Subcutaneous adipose tissue (tissue), 4 donors: ENCODE data around the gene UCN2. TPM values are rescaled to one million over a fixed set of nuclear protein-coding genes. Genes with fewer than 3 reads are reported as not detected.

Source experiments
- total RNA-seq, 4 donors: library from RNA; depleted of rRNA; stranded (reverse); fragments of >200 nt; gene quantifications; one replicate each; pipeline ENCODE4 v1.1.0, GENCODE V29; 2016
- TF ChIP-seq, protein P1 (sequence below): fragments of 450-650 bp; IDR thresholded peaks from one replicate; pipeline ENCODE4 v1.5.1; 2016; ENCODE audit warnings: low read depth, mild to moderate bottlenecking, control low read depth, antibody characterized with exemption, moderate library complexity

UCN2 gene
- total RNA-seq, 4 donors from 2014 or later = not detected

DNA sequence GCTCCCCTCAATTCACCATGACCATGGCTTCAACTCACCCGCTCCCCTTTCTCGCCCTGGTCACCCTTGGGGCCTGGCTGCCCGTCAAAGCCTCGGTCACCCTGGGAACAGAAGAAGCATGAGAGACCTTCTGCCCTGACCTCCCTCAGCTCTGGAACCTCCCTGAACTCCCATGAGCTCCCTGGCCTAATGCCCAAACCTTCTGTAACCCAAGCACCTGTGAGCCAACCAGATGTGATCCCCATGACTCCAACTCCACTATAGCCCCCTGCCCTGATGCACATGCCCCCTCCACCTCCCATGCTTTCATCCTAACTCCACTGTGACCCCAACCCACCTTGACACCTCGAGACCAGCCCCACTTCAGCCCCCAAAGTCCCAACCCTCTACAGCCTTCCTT lies 3.5 kb upstream of the UCN2 start:
- TF ChIP-seq, protein P1, sequence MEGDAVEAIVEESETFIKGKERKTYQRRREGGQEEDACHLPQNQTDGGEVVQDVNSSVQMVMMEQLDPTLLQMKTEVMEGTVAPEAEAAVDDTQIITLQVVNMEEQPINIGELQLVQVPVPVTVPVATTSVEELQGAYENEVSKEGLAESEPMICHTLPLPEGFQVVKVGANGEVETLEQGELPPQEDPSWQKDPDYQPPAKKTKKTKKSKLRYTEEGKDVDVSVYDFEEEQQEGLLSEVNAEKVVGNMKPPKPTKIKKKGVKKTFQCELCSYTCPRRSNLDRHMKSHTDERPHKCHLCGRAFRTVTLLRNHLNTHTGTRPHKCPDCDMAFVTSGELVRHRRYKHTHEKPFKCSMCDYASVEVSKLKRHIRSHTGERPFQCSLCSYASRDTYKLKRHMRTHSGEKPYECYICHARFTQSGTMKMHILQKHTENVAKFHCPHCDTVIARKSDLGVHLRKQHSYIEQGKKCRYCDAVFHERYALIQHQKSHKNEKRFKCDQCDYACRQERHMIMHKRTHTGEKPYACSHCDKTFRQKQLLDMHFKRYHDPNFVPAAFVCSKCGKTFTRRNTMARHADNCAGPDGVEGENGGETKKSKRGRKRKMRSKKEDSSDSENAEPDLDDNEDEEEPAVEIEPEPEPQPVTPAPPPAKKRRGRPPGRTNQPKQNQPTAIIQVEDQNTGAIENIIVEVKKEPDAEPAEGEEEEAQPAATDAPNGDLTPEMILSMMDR = no peak

DNA sequence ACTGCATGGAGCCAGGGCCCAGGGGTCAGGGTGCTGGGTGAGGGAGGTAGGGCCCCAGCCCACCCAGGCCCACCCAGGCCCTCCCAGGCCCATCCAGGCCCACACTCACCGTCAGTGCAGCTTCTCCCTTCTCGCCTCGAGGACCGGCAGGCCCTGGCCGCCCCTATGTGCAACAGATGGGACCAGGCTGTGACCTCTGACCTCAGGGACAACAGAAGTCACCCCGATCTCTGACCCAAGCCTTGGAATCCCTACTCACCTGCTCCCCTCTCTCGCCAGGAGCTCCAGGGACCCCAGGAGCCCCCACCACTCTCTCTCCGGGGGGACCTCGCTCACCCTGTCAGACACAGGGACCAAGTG lies 2.8 kb upstream of the UCN2 start:
- TF ChIP-seq, protein P1 = no peak

DNA sequence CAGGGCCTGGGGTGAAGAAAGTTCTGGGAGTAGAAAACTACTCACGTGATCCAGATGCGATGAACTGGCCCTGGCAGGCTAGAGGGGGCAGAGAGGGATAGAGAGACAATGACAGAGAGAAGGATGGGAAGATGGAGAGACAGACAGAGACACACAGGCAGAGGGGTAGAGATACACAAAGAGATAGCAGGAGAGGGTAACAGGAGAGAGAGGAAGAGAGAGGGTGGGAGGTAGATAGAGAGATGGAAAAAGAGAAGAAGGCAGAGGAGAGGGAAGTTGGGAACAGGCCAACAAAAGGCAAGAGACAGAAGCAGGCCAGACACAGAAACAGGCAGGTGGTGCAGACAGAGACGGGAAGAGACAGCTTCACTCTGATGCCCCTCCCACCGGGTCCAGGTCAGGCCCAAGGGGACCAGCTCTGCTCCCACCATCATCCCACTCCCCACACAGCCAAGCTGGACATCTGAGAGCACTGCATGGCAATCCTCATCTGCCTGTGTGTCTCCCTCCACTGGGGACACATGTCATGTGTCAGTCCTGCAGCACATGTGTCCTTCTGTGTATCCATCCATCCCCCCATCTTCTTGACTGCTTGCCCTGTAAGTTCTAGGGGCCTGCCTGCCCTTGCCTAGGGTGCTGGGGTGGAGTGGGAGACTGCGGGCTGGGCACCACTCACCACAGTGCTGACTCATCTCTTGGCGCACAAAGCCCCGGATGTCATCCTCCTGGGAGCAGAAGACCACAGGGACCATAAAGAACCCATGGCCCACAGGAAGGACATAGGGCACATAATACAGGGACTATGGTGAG lies 2.2 kb upstream of the UCN2 start:
- TF ChIP-seq, protein P1 = no peak

DNA sequence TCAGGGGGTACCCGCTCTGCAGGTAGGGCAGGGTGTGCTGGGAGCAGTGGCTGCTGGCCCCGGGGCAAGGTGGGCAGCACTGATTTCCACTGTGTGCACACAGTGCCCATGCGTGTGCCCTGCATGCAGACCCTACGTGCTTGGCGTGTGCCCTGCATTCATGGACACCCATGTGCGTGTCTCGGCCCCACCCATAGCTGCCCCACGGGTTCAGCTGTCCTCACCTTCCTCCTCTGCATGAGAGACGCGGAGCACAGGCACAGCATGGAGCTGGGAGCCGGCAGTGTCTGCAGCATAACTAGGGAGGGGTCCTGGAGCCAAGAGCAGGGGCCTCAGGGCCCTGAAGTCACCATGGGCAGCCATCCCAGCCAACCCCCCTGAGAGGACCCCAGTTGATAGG lies 1.6 kb upstream of the UCN2 start:
- TF ChIP-seq, protein P1 = no peak

DNA sequence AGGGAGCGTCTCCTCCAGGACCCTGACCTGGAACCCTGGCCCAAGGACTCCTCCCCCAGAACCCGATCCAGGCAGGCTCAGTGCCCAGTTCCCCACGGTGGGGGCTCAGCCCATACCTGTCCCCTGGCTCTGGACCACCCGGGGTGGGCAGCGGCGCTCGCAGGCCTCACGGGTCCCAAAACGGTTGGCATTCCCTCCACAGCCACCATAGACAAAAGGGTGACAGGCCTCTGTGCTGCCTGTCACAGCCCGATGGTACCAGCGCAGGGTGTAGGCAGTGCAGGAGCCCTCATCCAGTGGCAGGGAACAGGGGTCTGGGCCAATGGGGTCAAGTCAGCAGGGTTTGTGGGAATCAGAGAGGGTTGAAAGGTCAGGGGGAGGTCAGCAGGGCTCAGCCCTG lies 1.1 kb upstream of the UCN2 start:
- TF ChIP-seq, protein P1 = no peak

DNA sequence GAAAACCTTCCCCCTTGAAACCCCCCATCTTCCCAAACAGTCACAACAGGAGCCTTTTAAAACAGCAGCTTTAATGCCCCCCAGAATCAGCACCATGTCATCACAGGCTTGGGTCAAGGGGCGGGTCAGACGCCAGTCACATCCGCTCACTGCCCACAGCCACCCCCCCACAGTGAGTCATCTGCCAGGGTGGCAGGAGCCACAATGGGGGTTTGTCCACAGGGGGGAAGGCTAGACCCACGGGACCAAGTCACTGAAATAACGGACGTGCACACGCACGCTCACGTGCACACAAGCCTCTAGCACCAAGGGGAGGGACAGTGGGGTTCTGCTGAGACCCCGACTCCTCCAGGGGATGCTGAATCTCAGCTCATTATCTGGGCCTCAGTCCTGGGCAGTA lies 441 bp upstream of the UCN2 start:
- TF ChIP-seq, protein P1 = no peak

DNA sequence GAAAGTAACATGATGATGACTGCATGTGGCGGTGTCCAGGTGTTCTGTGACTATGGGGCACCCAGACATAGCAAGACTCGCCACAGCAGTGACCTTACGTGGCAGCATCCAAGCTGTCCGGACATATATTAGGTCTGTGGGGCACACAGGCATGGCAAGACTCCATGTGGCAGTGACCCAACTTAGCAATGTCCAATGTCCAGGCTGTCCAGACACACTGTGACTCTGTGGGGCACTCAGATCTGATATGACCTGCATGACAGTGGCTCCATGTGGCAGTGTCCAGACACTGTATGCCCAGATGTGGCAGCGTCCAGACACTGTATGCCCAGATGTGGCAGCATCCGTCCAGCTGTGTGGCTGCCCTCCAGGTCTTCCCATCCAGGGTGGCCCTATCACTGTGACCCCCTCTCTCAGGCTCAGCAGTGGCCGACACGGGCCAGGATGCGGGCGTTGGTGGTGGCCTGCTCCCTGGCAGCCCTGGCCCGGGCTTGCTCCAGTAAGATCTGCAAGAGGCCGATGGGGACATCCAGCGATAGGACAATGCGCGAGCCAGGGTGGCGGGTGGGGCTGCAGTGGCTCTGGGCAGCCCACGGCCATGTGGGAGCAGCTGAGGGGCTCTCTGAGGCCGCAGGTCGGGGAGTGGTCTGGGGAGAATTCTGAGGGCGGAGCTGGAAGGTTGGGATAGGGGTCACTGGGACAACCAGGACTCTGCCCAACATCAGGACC lies 1.1 kb downstream of the UCN2 start:
- TF ChIP-seq, protein P1 = no peak
